ENCODE results near the gene DGCR2.

The DGCR2 gene

DNA sequence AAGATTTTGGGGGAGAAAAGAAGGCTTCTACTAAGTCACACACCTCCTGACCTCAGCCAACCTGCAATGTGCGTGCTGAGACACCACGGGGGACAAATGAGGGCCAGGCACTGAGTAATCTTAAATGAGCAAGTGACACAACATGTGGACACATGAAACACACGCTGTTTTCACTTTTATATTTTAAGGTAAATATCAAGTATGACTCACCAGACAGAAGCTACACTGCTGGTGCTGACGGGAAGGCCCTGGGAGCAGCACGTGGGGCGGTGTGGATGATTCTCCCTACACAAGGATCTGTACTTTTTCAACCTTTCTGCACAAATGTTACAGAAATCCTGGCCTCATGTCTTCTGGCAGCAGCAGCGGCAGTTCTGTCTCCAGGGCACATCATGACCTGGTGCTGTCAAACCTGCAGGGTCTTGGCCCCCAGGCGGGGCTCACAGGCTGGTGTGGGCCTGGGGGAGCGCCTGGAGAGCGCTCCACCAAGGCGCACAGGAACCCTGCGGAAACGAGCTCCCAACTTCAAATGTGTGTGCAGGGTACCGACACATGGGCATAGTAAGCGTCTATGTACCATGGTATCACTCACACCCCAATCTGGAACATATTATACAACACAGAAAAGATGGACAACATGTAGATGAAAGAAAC, 61.7 kb downstream of the DGCR2 start:
- H3K27ac ChIP-seq (ENCODE audit: low read length): no peak overlapping the region
- no peaks in the 10 kb centered on the region for H3K36me3 ChIP-seq (replicated peaks; ENCODE audit: insufficient read depth, low read length)
- H2AFZ ChIP-seq (ENCODE audit: low read length): no peak overlapping the region
- H3F3A ChIP-seq (ENCODE audit: insufficient read depth, low read length): no peaks in the 10 kb centered on the region
- no peaks in the 10 kb centered on the region for H3K9me3 ChIP-seq (replicated peaks; ENCODE audit: insufficient read depth, low read length)
- H3K27me3 ChIP-seq (replicated peaks; ENCODE audit: insufficient read depth, low read length): no peaks in the 10 kb centered on the region
- H3K4me3 ChIP-seq (ENCODE audit: low read length): no peak overlapping the region
- H4K20me1 ChIP-seq (ENCODE audit: insufficient read depth, low read length): no peaks in the 10 kb centered on the region
- H3K9me2 ChIP-seq (replicated peaks; ENCODE audit: insufficient read depth, low read length): no peaks in the 10 kb centered on the region
- no peaks in the 10 kb centered on the region for H3K4me1 ChIP-seq (ENCODE audit: low read length)
- H3K9ac ChIP-seq (ENCODE audit: low read length): no peak overlapping the region
- no peak for TF ChIP-seq EZH2phosphoT487 (IDR thresholded peaks at IDR 0.05; ENCODE audit: low read length)
- TF ChIP-seq, protein P1, sequence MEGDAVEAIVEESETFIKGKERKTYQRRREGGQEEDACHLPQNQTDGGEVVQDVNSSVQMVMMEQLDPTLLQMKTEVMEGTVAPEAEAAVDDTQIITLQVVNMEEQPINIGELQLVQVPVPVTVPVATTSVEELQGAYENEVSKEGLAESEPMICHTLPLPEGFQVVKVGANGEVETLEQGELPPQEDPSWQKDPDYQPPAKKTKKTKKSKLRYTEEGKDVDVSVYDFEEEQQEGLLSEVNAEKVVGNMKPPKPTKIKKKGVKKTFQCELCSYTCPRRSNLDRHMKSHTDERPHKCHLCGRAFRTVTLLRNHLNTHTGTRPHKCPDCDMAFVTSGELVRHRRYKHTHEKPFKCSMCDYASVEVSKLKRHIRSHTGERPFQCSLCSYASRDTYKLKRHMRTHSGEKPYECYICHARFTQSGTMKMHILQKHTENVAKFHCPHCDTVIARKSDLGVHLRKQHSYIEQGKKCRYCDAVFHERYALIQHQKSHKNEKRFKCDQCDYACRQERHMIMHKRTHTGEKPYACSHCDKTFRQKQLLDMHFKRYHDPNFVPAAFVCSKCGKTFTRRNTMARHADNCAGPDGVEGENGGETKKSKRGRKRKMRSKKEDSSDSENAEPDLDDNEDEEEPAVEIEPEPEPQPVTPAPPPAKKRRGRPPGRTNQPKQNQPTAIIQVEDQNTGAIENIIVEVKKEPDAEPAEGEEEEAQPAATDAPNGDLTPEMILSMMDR (IDR thresholded peaks at IDR 0.05; ENCODE audit: low read length): no peak
- TF ChIP-seq EZH2 (optimal IDR thresholded peaks at IDR 0.05; ENCODE audit: low read depth, low read length): no peak
- no peak overlapping the region for H3K4me2 ChIP-seq (ENCODE audit: low read depth, low read length)
- no peak for DNase-seq
- no peaks in the 10 kb centered on the region for H3K79me2 ChIP-seq (ENCODE audit: low read length)

GRCh38 chr22:19059481-19060278, 62.5 kb downstream of the DGCR2 start:
- Histone ChIP-seq H3K9me2 (replicated peaks; ENCODE audit: insufficient read depth, low read length) (no peaks in the 10 kb centered on the region), H3K4me3 (ENCODE audit: low read length) (no peak overlapping the region), H3F3A (ENCODE audit: insufficient read depth, low read length) (no peaks in the 10 kb centered on the region), H3K27ac (ENCODE audit: low read length) (no peak overlapping the region), H3K36me3 (replicated peaks; ENCODE audit: insufficient read depth, low read length) (no peaks in the 10 kb centered on the region), H3K79me2 (ENCODE audit: low read length) (no peaks in the 10 kb centered on the region), H2AFZ (ENCODE audit: low read length) (no peak overlapping the region), H3K9ac (ENCODE audit: low read length) (no peak overlapping the region), H4K20me1 (ENCODE audit: insufficient read depth, low read length) (no peaks in the 10 kb centered on the region), H3K4me2 (ENCODE audit: low read depth, low read length) (no peak overlapping the region), H3K27me3 (replicated peaks; ENCODE audit: insufficient read depth, low read length) (no peaks in the 10 kb centered on the region), H3K4me1 (ENCODE audit: low read length) (no peaks in the 10 kb centered on the region), H3K9me3 (replicated peaks; ENCODE audit: insufficient read depth, low read length) (no peaks in the 10 kb centered on the region)
- no peak for DNase-seq
- no peak for TF ChIP-seq EZH2phosphoT487 (IDR thresholded peaks at IDR 0.05; ENCODE audit: low read length)
- TF ChIP-seq, protein P1 (IDR thresholded peaks at IDR 0.05; ENCODE audit: low read length): no peak
- TF ChIP-seq EZH2 (optimal IDR thresholded peaks at IDR 0.05; ENCODE audit: low read depth, low read length): no peak

DNA sequence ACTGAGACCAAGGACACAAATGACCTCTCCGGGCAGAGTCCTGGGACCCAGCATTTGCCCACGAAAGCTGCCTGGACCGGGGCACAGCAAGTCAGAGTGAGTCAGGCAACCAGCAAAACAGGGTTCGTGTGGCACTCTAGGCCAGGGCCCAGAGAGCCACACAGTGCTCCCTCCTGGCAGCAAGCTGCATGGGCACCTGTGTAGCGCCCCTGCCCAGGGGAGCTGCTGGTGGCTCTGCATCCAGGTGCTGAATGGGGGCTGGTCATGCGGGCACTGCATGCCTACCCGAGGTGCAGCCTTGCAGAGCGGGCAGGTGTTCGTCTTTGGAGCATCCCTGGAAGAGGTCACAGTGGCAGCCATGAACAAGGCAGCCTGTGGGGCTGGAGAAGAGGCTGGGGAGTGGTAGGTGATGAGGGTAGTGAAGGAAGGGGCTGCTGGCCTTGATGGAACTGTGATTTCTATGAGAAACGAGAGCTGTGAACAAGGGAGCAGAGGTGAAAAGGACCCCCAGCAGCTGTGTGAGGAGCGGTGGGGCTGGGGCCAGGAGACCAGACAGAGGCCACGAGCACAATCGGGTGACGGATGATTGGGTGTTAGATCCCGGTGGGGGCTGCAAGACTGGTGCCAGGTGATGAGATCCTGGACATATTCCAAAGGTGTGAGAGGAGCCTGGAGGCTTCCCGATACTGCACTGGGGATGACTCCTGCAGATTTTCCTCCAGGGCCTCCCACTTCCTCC, 63.3 kb downstream of the DGCR2 start:
- Histone ChIP-seq H3K9me3 (replicated peaks; ENCODE audit: insufficient read depth, low read length) (no peaks in the 10 kb centered on the region), H4K20me1 (ENCODE audit: insufficient read depth, low read length) (no peaks in the 10 kb centered on the region), H2AFZ (ENCODE audit: low read length) (no peak overlapping the region), H3K27me3 (replicated peaks; ENCODE audit: insufficient read depth, low read length) (no peaks in the 10 kb centered on the region), H3K4me3 (ENCODE audit: low read length) (no peak overlapping the region), H3K79me2 (ENCODE audit: low read length) (no peaks in the 10 kb centered on the region), H3F3A (ENCODE audit: insufficient read depth, low read length) (no peaks in the 10 kb centered on the region), H3K27ac (ENCODE audit: low read length) (no peak overlapping the region), H3K9me2 (replicated peaks; ENCODE audit: insufficient read depth, low read length) (no peaks in the 10 kb centered on the region), H3K4me2 (ENCODE audit: low read depth, low read length) (no peak overlapping the region), H3K36me3 (replicated peaks; ENCODE audit: insufficient read depth, low read length) (no peaks in the 10 kb centered on the region), H3K4me1 (ENCODE audit: low read length) (no peaks in the 10 kb centered on the region), H3K9ac (ENCODE audit: low read length) (no peak overlapping the region)
- no peak for DNase-seq
- TF ChIP-seq EZH2phosphoT487 (IDR thresholded peaks at IDR 0.05; ENCODE audit: low read length) (no peak), EZH2 (optimal IDR thresholded peaks at IDR 0.05; ENCODE audit: low read depth, low read length) (no peak)
- TF ChIP-seq, protein P1 (IDR thresholded peaks at IDR 0.05; ENCODE audit: low read length): no peak
